Adrenal gland (tissue), 12 donors: ENCODE results near the gene NUP155. TPM values are rescaled to one million over a fixed set of nuclear protein-coding genes. Genes with fewer than 3 reads are reported as not detected.
A peak's percentile ranks its signal among the peaks of the same experiment; 100 is the strongest.
"Not testable (repeated sequence)": the region's sequence is repeated elsewhere in the genome, so short reads cannot be mapped to it uniquely, and the experiment has no call there.

Experiments
- DNase-seq, 7 donors: peaks; one replicate each; pipeline ENCODE4 v3.0.0-alpha.2; 2019 to 2020
- H3K27ac ChIP-seq, 5 donors: fragments of 200-600 bp; sonication (generic) in 4 of 5; 1 replicate in 3 of 5; 2 replicates in 2 of 5; pipeline versions ENCODE4 v1.5.1 to v1.8.0; 2016 to 2020; ENCODE audit warnings: mild to moderate bottlenecking in 1 of 5
- H3K27me3 ChIP-seq: fragments of 200-600 bp; 2 replicates; pipeline ENCODE4 v1.8.0; 2021
- H3K36me3 ChIP-seq, 2 donors: fragments of 200-600 bp; replicated peaks in 1 of 2; 1 replicate in 1 of 2; 2 replicates in 1 of 2; pipeline versions ENCODE4 v1.5.1 to v1.8.0; 2018 to 2022
- H3K4me1 ChIP-seq, 2 donors: fragments of 200-600 bp; replicated peaks in 1 of 2; 1 replicate in 1 of 2; 2 replicates in 1 of 2; pipeline versions ENCODE4 v1.5.1 to v1.8.0; 2018 to 2021
- H3K4me3 ChIP-seq, 4 donors: fragments of 200-600 bp; sonication (generic) in 3 of 4; one replicate each; pipeline ENCODE4 v1.5.1; 2016 to 2018
- H3K9me3 ChIP-seq, 3 donors: fragments of 200-600 bp; sonication (generic) in 1 of 3; replicated peaks in 1 of 3; 1 replicate in 2 of 3; 2 replicates in 1 of 3; pipeline versions ENCODE4 v1.5.1 to v1.8.0; 2016 to 2021
- POLR2A ChIP-seq, 2 donors: fragments of 450-650 bp; IDR thresholded peaks; one replicate each; pipeline ENCODE4 v1.6.1; 2017; ENCODE audit warnings: antibody characterized with exemption in 2 of 2, mild to moderate bottlenecking in 2 of 2, moderate library complexity in 1 of 2
- WGBS, 4 donors: extraction: QIAGEN DNeasy Blood & Tissue Kit in 2 of 4; methylation state at CpG; one replicate each; pipeline versions ENCODE4 v1.1.5 to v1.1.7; 2013 to 2017; 5-methylcytosine and 5-hydroxymethylcytosine counted together
- intact Hi-C, 2 donors: fragments of 100-400 bp; cut with DNase I; formaldehyde crosslinking; loops; one replicate each; pipeline versions ENCODE4 v1.14.1 to v1.15.0; 2022 to 2023
- polyA plus RNA-seq, 3 donors: library from polyadenylated mRNA; stranded (reverse); fragments of 200-250 nt in 2 of 3; fragments of 350-450 nt in 1 of 3; fragmentation: Illumina TruSeq in 1 of 3; extraction: RNeasy Lipid Tissue Mini Kit (QIAGEN cat#74804) in 1 of 3; gene quantifications; one replicate each; pipeline ENCODE4 v1.2.3, GENCODE V29; 2013 to 2014
- total RNA-seq, 9 donors: library from RNA; depleted of rRNA in 4 of 9; stranded (reverse); fragments of >200 nt in 4 of 9; fragments of 120-200 nt in 1 of 9; fragmentation: NEBNext Ultra II Directional in 1 of 9; extraction: Animal tissue kit (Norgen Biotek cat#: 25700) in 1 of 9; gene quantifications; one replicate each; pipeline versions ENCODE4 v1.1.0 to v1.2.4, GENCODE V29; 2013 to 2023
- TF ChIP-seq, protein P1 (sequence below), 6 experiments: fragments of 450-650 bp in 4 of 6; fragments of 200-600 bp in 2 of 6; sonication (generic) in 1 of 6; IDR thresholded peaks; 1 replicate in 5 of 6; 2 replicates in 1 of 6; pipeline versions ENCODE4 v1.5.1 to v1.8.0; 2016 to 2021; ENCODE audit warnings: antibody characterized with exemption in 6 of 6, mild to moderate bottlenecking in 2 of 6, moderate library complexity in 1 of 6
- donor health status: healthy with polysubstance abuse.
- donor health status: Bipolar disorder and iron deficiency.
- donor health status: DM: yes; HTN: yes; CAD: no.
- donor health status: DM: no; HTN: no; CAD: no.
- donor health status: DM: no; HTN: no; CAD: no.
- donor health status: DM: yes; HTN: yes; CAD: no.

NUP155 gene
- total and polyA plus RNA-seq, 12 donors = 2.3 to 28.9 (median 19.0) TPM

DNA sequence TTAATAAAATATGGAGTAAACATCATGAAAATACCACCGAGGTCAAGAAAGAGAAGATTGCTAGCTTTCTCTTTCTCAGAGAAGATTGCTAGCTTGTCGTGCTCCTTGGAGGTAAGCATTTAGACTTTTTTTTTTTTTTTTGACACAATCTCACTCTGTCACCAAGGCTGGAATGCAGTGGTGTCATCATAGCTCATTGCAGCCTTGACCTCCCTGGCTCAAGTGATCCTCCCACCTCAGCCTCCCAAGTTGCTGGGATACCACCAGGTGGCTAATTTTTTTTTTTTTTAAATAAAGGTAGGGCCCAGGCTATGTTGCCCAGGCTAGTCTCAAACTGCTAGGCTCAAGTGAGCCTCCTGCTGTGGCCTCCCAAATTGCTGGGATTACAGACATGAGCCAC lies 95.4 kb downstream of the NUP155 start:
- WGBS, 4 donors = 64 to 79% (median 69%) methylated on average over 2 of the region's 2 CpGs
- TF ChIP-seq, protein P1, sequence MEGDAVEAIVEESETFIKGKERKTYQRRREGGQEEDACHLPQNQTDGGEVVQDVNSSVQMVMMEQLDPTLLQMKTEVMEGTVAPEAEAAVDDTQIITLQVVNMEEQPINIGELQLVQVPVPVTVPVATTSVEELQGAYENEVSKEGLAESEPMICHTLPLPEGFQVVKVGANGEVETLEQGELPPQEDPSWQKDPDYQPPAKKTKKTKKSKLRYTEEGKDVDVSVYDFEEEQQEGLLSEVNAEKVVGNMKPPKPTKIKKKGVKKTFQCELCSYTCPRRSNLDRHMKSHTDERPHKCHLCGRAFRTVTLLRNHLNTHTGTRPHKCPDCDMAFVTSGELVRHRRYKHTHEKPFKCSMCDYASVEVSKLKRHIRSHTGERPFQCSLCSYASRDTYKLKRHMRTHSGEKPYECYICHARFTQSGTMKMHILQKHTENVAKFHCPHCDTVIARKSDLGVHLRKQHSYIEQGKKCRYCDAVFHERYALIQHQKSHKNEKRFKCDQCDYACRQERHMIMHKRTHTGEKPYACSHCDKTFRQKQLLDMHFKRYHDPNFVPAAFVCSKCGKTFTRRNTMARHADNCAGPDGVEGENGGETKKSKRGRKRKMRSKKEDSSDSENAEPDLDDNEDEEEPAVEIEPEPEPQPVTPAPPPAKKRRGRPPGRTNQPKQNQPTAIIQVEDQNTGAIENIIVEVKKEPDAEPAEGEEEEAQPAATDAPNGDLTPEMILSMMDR (IDR thresholded peaks at IDR 0.05) = no peak
- no peak for TF ChIP-seq POLR2A (IDR thresholded peaks at IDR 0.05)
- Histone ChIP-seq H3K27me3 (no peaks in the 10 kb centered on the region), H3K36me3 (no peaks in the 10 kb centered on the region), H3K4me3 (no peak overlapping the region), H3K27ac (no peak overlapping the region), H3K4me1 (no peaks in the 10 kb centered on the region), H3K9me3 (no peaks in the 10 kb centered on the region)
- intact Hi-C loops = no loop called here
- DNase-seq = peak in 1 of 7 donors; percentile 3

DNA sequence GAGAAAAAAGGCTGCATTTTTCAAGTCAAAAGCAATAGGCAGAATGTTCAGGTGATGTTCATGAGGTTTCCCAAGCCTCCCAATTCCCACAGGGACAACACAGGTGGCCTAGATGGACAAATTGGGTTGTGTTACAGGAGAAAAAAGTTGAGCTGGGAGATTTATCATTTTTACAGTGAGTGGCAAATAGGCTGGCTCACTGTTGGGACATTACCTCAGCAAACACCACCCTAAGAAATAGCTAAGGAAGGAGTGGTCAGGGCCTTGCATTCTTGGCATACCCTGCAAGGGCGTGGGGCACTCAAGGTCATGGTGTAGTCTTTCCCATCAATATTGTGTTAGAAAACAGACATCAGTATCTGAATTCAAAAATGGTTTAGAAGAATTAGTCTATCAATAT lies 98.4 kb downstream of the NUP155 start:
- DNase-seq = peak in 2 of 7 donors; percentile 13 to 23
- H3K27ac ChIP-seq = no peak overlapping the region
- H3K36me3 ChIP-seq = no peaks in the 10 kb centered on the region
- H3K4me3 ChIP-seq = no peak overlapping the region
- TF ChIP-seq, protein P1 (IDR thresholded peaks at IDR 0.05) = no peak
- TF ChIP-seq POLR2A (IDR thresholded peaks at IDR 0.05) = no peak
- H3K27me3 ChIP-seq = no peaks in the 10 kb centered on the region
- no peaks in the 10 kb centered on the region for H3K4me1 ChIP-seq
- intact Hi-C loops = no loop called here
- WGBS, 4 donors = 37 to 52% (median 41%) methylated on average over 1 of the region's 1 CpG
- H3K9me3 ChIP-seq = no peaks in the 10 kb centered on the region

DNA sequence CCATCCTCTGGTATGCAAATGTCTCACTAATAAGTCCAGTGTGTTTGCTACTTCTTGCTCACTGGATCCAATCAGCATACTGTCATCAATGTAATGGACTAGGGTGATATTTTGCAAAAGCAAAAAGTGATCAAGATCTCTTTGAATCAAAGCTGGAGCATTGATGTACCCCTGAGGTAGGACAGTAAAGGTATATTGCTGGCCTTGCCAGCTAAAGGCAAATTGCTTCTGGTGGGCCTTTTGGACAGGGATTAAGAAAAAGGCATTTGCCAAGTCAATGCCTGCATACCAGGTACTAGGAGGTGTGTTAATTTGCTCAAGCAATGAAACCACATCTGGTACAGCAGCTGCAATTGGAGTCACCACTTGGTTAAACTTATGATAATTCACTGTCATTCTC lies 102.8 kb downstream of the NUP155 start:
- H3K4me3 ChIP-seq, H3K27ac ChIP-seq, DNase-seq, intact Hi-C loops, H3K9me3 ChIP-seq, H3K36me3 ChIP-seq, H3K4me1 ChIP-seq, H3K27me3 ChIP-seq: not testable (repeated sequence)

DNA sequence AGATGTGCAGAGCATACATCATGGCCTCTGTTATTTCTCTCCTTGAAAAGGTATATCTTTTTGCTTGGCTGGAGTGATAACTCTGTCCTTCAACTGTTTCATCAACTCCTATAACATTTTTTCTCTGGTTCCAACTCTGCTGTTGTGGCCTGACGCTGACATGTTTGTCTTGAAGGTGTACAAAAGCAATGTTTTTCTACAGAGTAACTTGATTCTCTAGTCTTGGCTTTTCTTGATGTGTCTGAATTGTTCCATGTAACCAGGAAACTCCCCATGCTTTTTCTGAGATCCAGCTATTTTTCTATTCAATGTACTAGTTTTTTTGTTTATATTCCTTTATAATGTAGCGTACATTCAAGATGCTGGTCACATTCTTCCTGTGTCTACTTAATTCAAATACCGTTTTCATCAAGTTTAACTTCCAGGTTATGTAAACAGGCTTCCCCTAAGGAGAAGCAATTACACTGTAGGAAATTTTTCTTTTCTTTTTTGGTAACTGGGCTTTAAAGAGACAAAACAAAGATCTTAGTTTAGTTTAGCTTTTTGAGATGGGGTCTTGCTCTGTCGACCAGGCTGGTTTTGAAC lies 115.0 kb downstream of the NUP155 start:
- H3K27ac ChIP-seq = no peak overlapping the region
- 91 to 94% (median 93%) methylated on average over 4 of the region's 4 CpGs for WGBS, 4 donors
- no peak overlapping the region for H3K4me3 ChIP-seq
- intact Hi-C loops = no loop called here
- no peaks in the 10 kb centered on the region for H3K27me3 ChIP-seq
- H3K4me1 ChIP-seq = no peaks in the 10 kb centered on the region
- TF ChIP-seq, protein P1 (IDR thresholded peaks at IDR 0.05) = no peak
- TF ChIP-seq POLR2A (IDR thresholded peaks at IDR 0.05) = no peak
- H3K36me3 ChIP-seq = no peaks in the 10 kb centered on the region
- H3K9me3 ChIP-seq = no peaks in the 10 kb centered on the region
- no peak for DNase-seq

DNA sequence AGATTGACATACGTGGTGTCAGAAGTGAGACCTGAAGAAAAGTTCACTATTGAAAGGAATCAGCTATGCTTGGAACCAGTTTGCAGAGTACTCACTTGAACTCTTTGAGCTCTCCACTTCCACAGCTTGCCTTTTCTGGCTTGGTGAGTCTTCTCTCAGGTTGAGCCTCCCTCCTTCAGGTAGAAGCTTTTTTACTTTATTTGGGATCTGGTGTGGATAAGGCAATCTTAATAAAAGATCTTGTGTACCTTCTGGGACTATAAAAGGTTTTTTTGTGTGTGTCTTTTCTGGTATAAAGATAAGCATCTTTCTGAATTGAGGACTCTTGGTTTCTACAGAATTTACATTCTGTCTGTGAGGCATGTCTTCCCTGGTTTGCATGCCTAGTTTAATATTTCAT lies 116.3 kb downstream of the NUP155 start:
- Histone ChIP-seq H3K9me3 (no peaks in the 10 kb centered on the region), H3K4me3 (no peak overlapping the region), H3K27ac (no peak overlapping the region), H3K36me3 (no peaks in the 10 kb centered on the region), H3K27me3 (no peaks in the 10 kb centered on the region), H3K4me1 (no peaks in the 10 kb centered on the region)
- no peak for TF ChIP-seq POLR2A (IDR thresholded peaks at IDR 0.05)
- TF ChIP-seq, protein P1 (IDR thresholded peaks at IDR 0.05) = no peak
- 90 to 100% (median 94%) methylated on average over 1 of the region's 1 CpG for whole genome bisulfite sequencing, 4 donors
- DNase-seq = no peak
- intact Hi-C loops = no loop called here
